HFFc6 (cell line): Measurements from ENCODE around the gene WDR31. TPM values are rescaled to one million over a fixed set of nuclear protein-coding genes. Genes with fewer than 3 reads are reported as not detected.
"Not testable (repeated sequence)": the region's sequence is repeated elsewhere in the genome, so short reads cannot be mapped to it uniquely, and the experiment has no call there.

Experiments
- DNase-seq: peaks from one replicate; pipeline ENCODE4 v3.0.0-alpha.2; 2018
- H3K27ac Mint-ChIP-seq: 2 replicates; pipeline ENCODE4 v1.8.0; 2020; ENCODE audit warnings: mild to moderate bottlenecking, mixed read lengths
- H3K27me3 Mint-ChIP-seq: 2 replicates; pipeline ENCODE4 v1.8.0; 2021; ENCODE audit warnings: mild to moderate bottlenecking, moderate library complexity, mixed read lengths; ENCODE audit not compliant: insufficient read depth
- H3K36me3 Mint-ChIP-seq: 2 replicates; pipeline ENCODE4 v1.8.0; 2021; ENCODE audit warnings: low read depth, mixed read lengths
- H3K4me1 Mint-ChIP-seq: 2 replicates; pipeline ENCODE4 v1.8.0; 2020; ENCODE audit warnings: low read depth, mixed read lengths
- H3K4me3 Mint-ChIP-seq: 2 replicates; pipeline ENCODE4 v1.8.0; 2020; ENCODE audit warnings: mild to moderate bottlenecking, moderate library complexity, mixed read lengths
- H3K9me3 Mint-ChIP-seq: 2 replicates; pipeline ENCODE4 v1.8.0; 2020; ENCODE audit warnings: mild to moderate bottlenecking, mixed read lengths
- total RNA-seq, 6 experiments: library from RNA; stranded (reverse); fragmentation: NEBNext Ultra II Directional; extraction: Animal tissue kit (Norgen Biotek cat#: 25700); gene quantifications; 2 replicates in 1 of 6; 3 replicates in 5 of 6; pipeline ENCODE4 v1.2.3, GENCODE V29; 2021
- TF ChIP-seq, protein P1 (sequence below): fragments of 200-600 bp; sonication (generic); IDR thresholded peaks from 2 replicates; pipeline ENCODE4 v1.5.0; 2021; ENCODE audit warnings: antibody characterized with exemption, mild to moderate bottlenecking

The WDR31 gene
- total RNA-seq, 6 experiments from 2014 or later = 0.84 to 1.6 (median 1.0) TPM

DNA sequence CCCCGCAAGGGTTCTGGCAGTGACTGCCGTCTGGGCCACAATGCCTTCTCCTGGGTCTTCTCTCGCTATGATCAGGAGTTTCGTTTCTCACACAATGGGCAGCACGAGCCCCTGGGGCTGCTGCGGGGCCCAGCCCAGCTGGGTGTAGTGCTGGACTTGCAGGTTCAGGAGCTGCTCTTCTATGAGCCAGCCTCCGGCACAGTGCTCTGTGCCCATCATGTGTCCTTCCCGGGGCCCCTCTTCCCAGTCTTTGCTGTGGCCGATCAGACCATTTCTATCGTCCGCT is 29.7 kb upstream of the WDR31 start:
- TF ChIP-seq, protein P1, sequence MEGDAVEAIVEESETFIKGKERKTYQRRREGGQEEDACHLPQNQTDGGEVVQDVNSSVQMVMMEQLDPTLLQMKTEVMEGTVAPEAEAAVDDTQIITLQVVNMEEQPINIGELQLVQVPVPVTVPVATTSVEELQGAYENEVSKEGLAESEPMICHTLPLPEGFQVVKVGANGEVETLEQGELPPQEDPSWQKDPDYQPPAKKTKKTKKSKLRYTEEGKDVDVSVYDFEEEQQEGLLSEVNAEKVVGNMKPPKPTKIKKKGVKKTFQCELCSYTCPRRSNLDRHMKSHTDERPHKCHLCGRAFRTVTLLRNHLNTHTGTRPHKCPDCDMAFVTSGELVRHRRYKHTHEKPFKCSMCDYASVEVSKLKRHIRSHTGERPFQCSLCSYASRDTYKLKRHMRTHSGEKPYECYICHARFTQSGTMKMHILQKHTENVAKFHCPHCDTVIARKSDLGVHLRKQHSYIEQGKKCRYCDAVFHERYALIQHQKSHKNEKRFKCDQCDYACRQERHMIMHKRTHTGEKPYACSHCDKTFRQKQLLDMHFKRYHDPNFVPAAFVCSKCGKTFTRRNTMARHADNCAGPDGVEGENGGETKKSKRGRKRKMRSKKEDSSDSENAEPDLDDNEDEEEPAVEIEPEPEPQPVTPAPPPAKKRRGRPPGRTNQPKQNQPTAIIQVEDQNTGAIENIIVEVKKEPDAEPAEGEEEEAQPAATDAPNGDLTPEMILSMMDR = no peak
- Mint-ChIP-seq H3K27ac (no peak overlapping the region), H3K36me3 (no peaks in the 10 kb centered on the region), H3K4me1 (peaks cover under 1% of the 10 kb centered on the region; the same call in 1 of the 2 replicates), H3K4me3 (no peak overlapping the region), H3K9me3 (no peaks in the 10 kb centered on the region), H3K27me3 (peaks cover 8% of the 10 kb centered on the region)
- no peak for DNase-seq

DNA sequence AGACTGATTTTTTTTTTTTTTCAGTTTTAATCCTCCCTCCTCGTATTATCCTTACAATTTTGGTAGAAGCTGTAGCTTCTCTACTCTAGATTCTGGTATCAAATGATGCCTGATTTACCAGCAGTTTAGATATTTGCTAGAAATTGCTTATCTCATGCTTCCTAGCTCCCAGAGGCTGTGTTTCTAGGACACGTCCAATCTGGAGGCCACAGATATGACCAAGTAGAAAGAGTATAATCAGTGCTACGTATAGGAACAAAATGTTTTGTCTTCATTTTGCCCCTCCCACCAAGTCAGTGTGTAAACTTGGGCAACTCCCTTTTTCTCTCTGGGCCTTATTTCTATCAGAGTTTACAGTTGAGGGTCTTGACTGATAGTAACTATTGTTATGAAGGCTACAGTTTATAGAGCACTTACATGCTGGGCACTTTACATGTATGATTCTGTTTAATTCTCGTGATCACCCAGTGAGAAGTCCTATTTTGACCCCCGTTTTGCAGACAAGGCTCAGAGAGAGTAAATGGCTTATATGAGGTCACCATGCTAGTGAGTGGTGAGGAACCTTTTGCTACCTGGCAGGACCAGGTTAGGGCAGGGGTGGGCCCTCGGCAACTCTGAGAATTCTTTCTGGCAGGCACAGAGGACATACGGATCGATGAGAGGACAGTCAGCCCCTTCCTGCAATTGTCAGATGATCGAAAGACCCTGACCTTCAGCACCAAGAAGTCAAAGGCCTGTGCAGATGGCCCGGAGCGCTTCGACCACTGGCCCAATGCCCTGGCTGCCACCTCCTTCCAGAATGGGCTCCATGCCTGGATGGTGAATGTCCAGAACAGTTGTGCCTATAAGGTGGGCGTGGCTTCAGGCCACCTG is 29.1 kb upstream of the WDR31 start:
- no peak for DNase-seq
- no peaks in the 10 kb centered on the region for H3K9me3 Mint-ChIP-seq
- TF ChIP-seq, protein P1 = no peak
- no peak overlapping the region for H3K27ac Mint-ChIP-seq
- no peaks in the 10 kb centered on the region for H3K36me3 Mint-ChIP-seq
- H3K4me1 Mint-ChIP-seq = no peaks in the 10 kb centered on the region
- H3K4me3 Mint-ChIP-seq = no peak overlapping the region
- H3K27me3 Mint-ChIP-seq = peaks cover 8% of the 10 kb centered on the region

DNA sequence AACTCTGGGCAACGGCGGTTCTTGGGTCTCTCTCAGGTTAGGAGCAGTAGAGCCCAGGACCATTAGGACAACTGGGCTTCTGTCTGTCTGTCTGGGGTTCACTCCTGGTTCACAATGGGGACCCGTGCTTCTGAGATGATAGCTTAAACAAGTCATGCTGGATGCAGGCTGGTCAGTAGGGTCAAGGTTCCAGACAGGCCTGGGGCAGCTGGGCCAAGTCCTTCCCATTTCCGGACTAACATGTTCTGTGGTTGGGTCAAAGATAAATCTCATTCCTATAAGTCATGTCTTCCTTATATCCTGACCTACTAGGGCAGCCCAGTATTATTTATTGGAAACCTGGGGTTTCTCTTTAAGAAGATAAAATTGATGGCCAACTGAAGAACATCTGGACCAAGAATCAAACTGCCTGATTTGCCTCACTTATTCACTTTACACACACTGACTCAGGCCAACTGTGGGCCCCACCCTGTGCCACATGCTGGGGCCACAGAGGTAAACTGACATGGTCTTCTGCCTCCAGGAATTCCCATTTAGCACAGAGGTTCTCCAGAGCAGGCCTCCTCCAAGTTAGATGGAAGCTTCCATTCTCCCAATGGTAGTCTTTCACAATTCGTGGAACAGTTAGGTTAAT is 28.4 kb upstream of the WDR31 start:
- Mint-ChIP-seq H3K4me1 (no peaks in the 10 kb centered on the region), H3K27me3 (peaks cover 8% of the 10 kb centered on the region), H3K27ac (no peak overlapping the region), H3K4me3 (no peak overlapping the region), H3K9me3 (no peaks in the 10 kb centered on the region), H3K36me3 (no peaks in the 10 kb centered on the region)
- DNase-seq = no peak
- TF ChIP-seq, protein P1 = no peak

DNA sequence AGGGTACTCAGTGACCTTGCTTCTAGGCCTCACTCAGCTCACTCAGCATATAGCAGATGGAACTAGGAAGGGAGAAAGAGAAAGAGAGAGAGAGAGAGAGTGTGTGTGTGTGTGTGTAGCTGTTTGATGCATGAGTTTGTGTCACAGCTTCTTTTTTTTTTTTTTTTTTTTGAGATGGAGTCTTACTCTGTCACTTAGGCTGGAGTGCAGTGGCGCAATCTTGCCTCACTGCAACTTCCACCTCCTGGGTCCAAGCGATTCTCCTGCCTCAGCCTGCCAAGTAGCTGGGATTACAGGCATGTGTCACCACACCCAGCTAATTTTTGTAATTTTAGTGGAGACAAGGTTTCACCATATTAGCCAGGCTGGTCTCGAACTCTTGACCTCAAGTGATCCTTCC is 25.6 kb upstream of the WDR31 start:
- peaks cover 16% of the 10 kb centered on the region for H3K27me3 Mint-ChIP-seq
- not testable (repeated sequence) for H3K4me1 Mint-ChIP-seq, H3K4me3 Mint-ChIP-seq, H3K27ac Mint-ChIP-seq, DNase-seq, H3K9me3 Mint-ChIP-seq, H3K36me3 Mint-ChIP-seq

GRCh38 chr9:113364951-113365350 is 24.9 kb upstream of the WDR31 start:
- peaks cover 18% of the 10 kb centered on the region for H3K27me3 Mint-ChIP-seq

DNA sequence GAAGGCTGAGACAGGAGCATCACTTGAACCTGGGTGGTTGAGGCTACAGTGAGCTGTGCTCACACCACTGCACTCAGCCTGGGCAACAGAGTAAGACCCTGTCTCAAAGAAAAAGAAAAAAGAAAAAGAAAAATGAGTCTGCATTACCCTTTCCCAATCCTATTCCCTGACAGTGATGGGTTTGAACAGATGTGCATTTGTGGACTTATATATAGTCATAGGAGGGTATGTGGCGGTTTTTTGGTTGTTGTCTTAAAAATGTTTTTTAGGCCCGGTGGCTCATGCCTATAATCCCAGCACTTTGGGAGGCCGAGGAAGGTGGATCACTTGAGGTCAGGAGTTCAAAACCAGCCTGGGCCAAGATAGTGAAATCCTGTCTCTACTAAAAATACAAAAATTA is 23.3 kb upstream of the WDR31 start:
- no peak overlapping the region for H3K27ac Mint-ChIP-seq
- peaks cover 19% of the 10 kb centered on the region for H3K27me3 Mint-ChIP-seq
- no peaks in the 10 kb centered on the region for H3K9me3 Mint-ChIP-seq
- TF ChIP-seq, protein P1 = no peak
- H3K36me3 Mint-ChIP-seq = no peaks in the 10 kb centered on the region
- H3K4me1 Mint-ChIP-seq = peaks cover 10% of the 10 kb centered on the region
- no peak for DNase-seq
- H3K4me3 Mint-ChIP-seq = no peak overlapping the region

More at GRCh38 chr9:113364951-113365350, 24.9 kb upstream of the WDR31 start:
- no peaks in the 10 kb centered on the region for H3K9me3 Mint-ChIP-seq
- DNase-seq = no peak
- no peak overlapping the region for H3K27ac Mint-ChIP-seq
- TF ChIP-seq, protein P1 = no peak
- no peaks in the 10 kb centered on the region for H3K36me3 Mint-ChIP-seq
- H3K4me3 Mint-ChIP-seq = no peak overlapping the region
- H3K4me1 Mint-ChIP-seq = peaks cover 10% of the 10 kb centered on the region
